MM.1S (cell line): Measurements from ENCODE around the gene CNBD2.

ENCODE experiments used
- DNase-seq: peaks from one replicate; pipeline ENCODE4 v3.0.0-alpha.2; 2015
- H2AFZ ChIP-seq: fragments of 300-600 bp; sonication (generic); 2 replicates; pipeline ENCODE4 v1.6.0; 2016; ENCODE audit warnings: antibody characterized with exemption, low read length
- H3F3A ChIP-seq: fragments of 300-600 bp; sonication (generic); 2 replicates; pipeline ENCODE4 v1.6.1; 2016; ENCODE audit warnings: mild to moderate bottlenecking, antibody characterized with exemption, low read length, moderate library complexity, mixed read lengths; ENCODE audit not compliant: insufficient read depth
- H3K27ac ChIP-seq: fragments of 300-600 bp; sonication (generic); 2 replicates; pipeline ENCODE4 v1.5.1; 2016; ENCODE audit warnings: mild to moderate bottlenecking, low read length
- H3K27me3 ChIP-seq: fragments of 300-600 bp; sonication (generic); replicated peaks from 2 replicates; pipeline ENCODE4 v1.6.0; 2016; ENCODE audit warnings: low read length; ENCODE audit not compliant: insufficient read depth
- H3K36me3 ChIP-seq: fragments of 300-600 bp; sonication (generic); replicated peaks from 2 replicates; pipeline ENCODE4 v1.6.1; 2016; ENCODE audit warnings: mild to moderate bottlenecking, low read length, mixed read lengths; ENCODE audit not compliant: insufficient read depth
- H3K4me1 ChIP-seq: fragments of 300-600 bp; sonication (generic); 2 replicates; pipeline ENCODE4 v1.6.1; 2016; ENCODE audit warnings: low read length, mixed read lengths
- H3K4me2 ChIP-seq: fragments of 300-600 bp; sonication (generic); 2 replicates; pipeline ENCODE4 v1.6.0; 2016; ENCODE audit warnings: low read depth, low read length
- H3K4me3 ChIP-seq: fragments of 300-600 bp; sonication (generic); 2 replicates; pipeline ENCODE4 v1.5.1; 2016; ENCODE audit warnings: low read length, mixed read lengths
- H3K79me2 ChIP-seq: fragments of 300-600 bp; sonication (generic); 2 replicates; pipeline ENCODE4 v1.6.1; 2016; ENCODE audit warnings: mixed run types, low read length, mixed read lengths
- H3K9ac ChIP-seq: fragments of 300-600 bp; sonication (generic); 2 replicates; pipeline ENCODE4 v1.6.1; 2016; ENCODE audit warnings: low read length, mixed read lengths
- H3K9me2 ChIP-seq: fragments of 300-600 bp; sonication (generic); replicated peaks from 2 replicates; pipeline ENCODE4 v1.6.1; 2016; ENCODE audit warnings: mild to moderate bottlenecking, low read length, mixed read lengths; ENCODE audit not compliant: insufficient read depth
- H3K9me3 ChIP-seq: fragments of 300-600 bp; sonication (generic); replicated peaks from 2 replicates; pipeline ENCODE4 v1.6.1; 2016; ENCODE audit warnings: mild to moderate bottlenecking, low read length, mixed read lengths; ENCODE audit not compliant: insufficient read depth
- H4K20me1 ChIP-seq: fragments of 300-600 bp; sonication (generic); 2 replicates; pipeline ENCODE4 v1.6.1; 2016; ENCODE audit warnings: mild to moderate bottlenecking, low read length, moderate library complexity, mixed read lengths; ENCODE audit not compliant: insufficient read depth
- CTCF ChIP-seq: fragments of 300-600 bp; sonication (generic); IDR thresholded peaks from 2 replicates; pipeline ENCODE4 v1.5.1; 2016; ENCODE audit warnings: antibody characterized with exemption, low read length, mixed read lengths
- EZH2 ChIP-seq: fragments of 300-600 bp; sonication (generic); optimal IDR thresholded peaks from 2 replicates; pipeline ENCODE3; 2017; ENCODE audit warnings: low read depth, mild to moderate bottlenecking, antibody characterized with exemption, low read length, mixed read lengths
- EZH2phosphoT487 ChIP-seq: fragments of 300-600 bp; sonication (generic); IDR thresholded peaks from 2 replicates; pipeline ENCODE4 v1.6.1; 2018; ENCODE audit warnings: antibody characterized with exemption, low read length

The CNBD2 gene

GRCh38 chr20:36034875-36035274 lies 66.5 kb downstream of the CNBD2 start:
- Histone ChIP-seq H3K36me3 (no peaks in the 10 kb centered on the region), H3K4me2 (no peak overlapping the region), H3K27ac (no peak overlapping the region), H3K9ac (no peak overlapping the region), H3K27me3 (no peaks in the 10 kb centered on the region), H3F3A (no peaks in the 10 kb centered on the region), H3K9me3 (no peaks in the 10 kb centered on the region), H3K4me3 (no peak overlapping the region), H3K4me1 (no peaks in the 10 kb centered on the region), H2AFZ (no peak overlapping the region), H3K79me2 (no peaks in the 10 kb centered on the region), H4K20me1 (no peaks in the 10 kb centered on the region), H3K9me2 (no peaks in the 10 kb centered on the region)
- no peak for DNase-seq
- TF ChIP-seq EZH2 (no peak), EZH2phosphoT487 (no peak), CTCF (no peak)

- Histone ChIP-seq H3K4me2 (no peak overlapping the region), H2AFZ (no peak overlapping the region), H3K27me3 (no peaks in the 10 kb centered on the region), H3K4me1 (no peaks in the 10 kb centered on the region), H3F3A (no peaks in the 10 kb centered on the region), H3K9me3 (no peaks in the 10 kb centered on the region), H3K27ac (no peak overlapping the region), H3K9ac (no peak overlapping the region), H3K79me2 (no peaks in the 10 kb centered on the region), H3K4me3 (no peak overlapping the region), H3K9me2 (no peaks in the 10 kb centered on the region), H4K20me1 (no peaks in the 10 kb centered on the region), H3K36me3 (no peaks in the 10 kb centered on the region)
- no peak for TF ChIP-seq EZH2
- TF ChIP-seq CTCF = no peak
- TF ChIP-seq EZH2phosphoT487 = no peak
- DNase-seq = no peak
Measured at GRCh38 chr20:36035745-36036144, 67.4 kb downstream of the CNBD2 start.

- Histone ChIP-seq H3K9me2 (no peaks in the 10 kb centered on the region), H4K20me1 (no peaks in the 10 kb centered on the region), H3K36me3 (no peaks in the 10 kb centered on the region), H3K27ac (no peak overlapping the region), H3K9ac (no peak overlapping the region), H3K4me1 (no peaks in the 10 kb centered on the region), H3K4me2 (no peak overlapping the region), H3K27me3 (no peaks in the 10 kb centered on the region), H3K9me3 (no peaks in the 10 kb centered on the region), H3F3A (no peaks in the 10 kb centered on the region), H3K4me3 (no peak overlapping the region), H3K79me2 (no peaks in the 10 kb centered on the region), H2AFZ (no peak overlapping the region)
- no peak for DNase-seq
- TF ChIP-seq EZH2 (no peak), EZH2phosphoT487 (no peak), CTCF (no peak)
Measured at GRCh38 chr20:36036688-36037087, 68.3 kb downstream of the CNBD2 start.

GRCh38 chr20:36040571-36040970 lies 72.2 kb downstream of the CNBD2 start:
- Histone ChIP-seq H3K36me3 (no peaks in the 10 kb centered on the region), H3F3A (peaks cover 11% of the 10 kb centered on the region), H2AFZ (no peak overlapping the region), H3K27me3 (no peaks in the 10 kb centered on the region), H4K20me1 (peaks cover 5% of the 10 kb centered on the region; the same call in 1 of the 2 replicates), H3K9ac (no peak overlapping the region), H3K9me2 (no peaks in the 10 kb centered on the region), H3K4me2 (no peak overlapping the region), H3K79me2 (peaks cover 3% of the 10 kb centered on the region; the same call in 1 of the 2 replicates), H3K4me1 (no peaks in the 10 kb centered on the region), H3K27ac (no peak overlapping the region), H3K9me3 (no peaks in the 10 kb centered on the region), H3K4me3 (no peak overlapping the region)
- DNase-seq = no peak
- TF ChIP-seq EZH2 (no peak), CTCF (no peak)
